A549 (cell line): ENCODE measurements around the gene MEGF10. TPM values are rescaled to one million over a fixed set of nuclear protein-coding genes. Genes with fewer than 3 reads are reported as not detected.
"Not testable (repeated sequence)": the region's sequence is repeated elsewhere in the genome, so short reads cannot be mapped to it uniquely, and the experiment has no call there.

Source experiments
- ATAC-seq, 2 experiments: fragments of 200-7000 bp in 1 of 2; fragments of >200 bp in 1 of 2; cut with Nextera tagmentation in 1 of 2; cut with Tn5 transposase in 1 of 2; 3 replicates each; pipeline versions ENCODE4 v1.8.0 to v1.9.1; 2018 to 2020; ENCODE audit warnings: mild to moderate bottlenecking in 1 of 2, moderate library complexity in 1 of 2
- CTCF ChIA-PET: fragments of 300-600 bp; sonication (Branson Sonifier 250); formaldehyde crosslinking; extraction: SDS; loops from one replicate; lab custom pipeline; 2021; ENCODE audit warnings: antibody characterized with exemption, inconsistent platforms; lab: Yijun Ruan, JAX
- POLR2A ChIA-PET: fragments of 350-600 bp; formaldehyde crosslinking; extraction: SDS; loops from one replicate; lab custom pipeline; 2021; ENCODE audit warnings: antibody characterized with exemption, inconsistent platforms; lab: Yijun Ruan, JAX
- DNase-seq, 2 experiments: peaks; one replicate each; pipeline versions ENCODE4 v3.0.0 to v3.0.0-alpha.2; 2011 to 2016; ENCODE audit warnings: low read depth in 1 of 2, low spot score in 1 of 2
- FAIRE-seq: peaks from 2 replicates; lab custom pipeline; 2011; peaks lifted over from hg19 to GRCh38; lab: Jason Lieb, UNC
- H3K27ac ChIP-seq, 2 experiments: fragments of >200 bp; sonication (Bioruptor Twin); formaldehyde crosslinking; 3 replicates each; pipeline ENCODE4 v1.5.1; 2016 to 2017
- H3K4me1 ChIP-seq: fragments of >200 bp; sonication (Bioruptor Twin); formaldehyde crosslinking; 3 replicates; pipeline ENCODE4 v1.6.1; 2016
- H3K4me2 ChIP-seq: fragments of >200 bp; sonication (Bioruptor Twin); formaldehyde crosslinking; 3 replicates; pipeline ENCODE4 v1.6.1; 2016
- H3K4me3 ChIP-seq: fragments of >200 bp; sonication (Bioruptor Twin); formaldehyde crosslinking; 3 replicates; pipeline ENCODE4 v1.5.1; 2016
- H3K9me3 ChIP-seq: fragments of >200 bp; sonication (Bioruptor Twin); formaldehyde crosslinking; 3 replicates; pipeline ENCODE4 v1.6.1; 2016
- BHLHE40 ChIP-seq: IDR thresholded peaks from 2 replicates; pipeline ENCODE4 v1.6.1; 2012; ENCODE audit warnings: low read depth, low read length, inconsistent platforms
- CBX8 ChIP-seq: fragments of 200-600 bp; sonication (generic); IDR thresholded peaks from 2 replicates; pipeline ENCODE4 v1.6.1; 2016
- CHD4 ChIP-seq: fragments of 200-600 bp; sonication (generic); IDR thresholded peaks from 2 replicates; pipeline ENCODE4 v1.6.1; 2016; ENCODE audit warnings: antibody characterized with exemption, mild to moderate bottlenecking, borderline replicate concordance
- EP300 ChIP-seq, 2 experiments: fragments of >200 bp; sonication (Bioruptor Twin); formaldehyde crosslinking; IDR thresholded peaks; 2 replicates in 1 of 2; 3 replicates in 1 of 2; pipeline ENCODE4 v1.6.1; 2016 to 2017
- HES2 ChIP-seq: fragments of >200 bp; sonication (Bioruptor Twin); formaldehyde crosslinking; IDR thresholded peaks from 2 replicates; pipeline ENCODE4 v1.6.1; 2016
- JUNB ChIP-seq: fragments of >200 bp; sonication (Bioruptor Twin); formaldehyde crosslinking; IDR thresholded peaks from 2 replicates; pipeline ENCODE4 v1.6.1; 2016
- KDM1A ChIP-seq: fragments of 200-600 bp; sonication (generic); IDR thresholded peaks from 2 replicates; pipeline ENCODE4 v1.6.1; 2016; ENCODE audit warnings: low read depth, mild to moderate bottlenecking
- MAFK ChIP-seq: fragments of 450-650 bp; IDR thresholded peaks from 2 replicates; pipeline ENCODE4 v1.6.1; 2014; ENCODE audit not compliant: partially characterized antibody
- MYC ChIP-seq: IDR thresholded peaks from 2 replicates; pipeline ENCODE4 v1.6.1; 2012; ENCODE audit warnings: mild to moderate bottlenecking, inconsistent platforms, low read length, improper control_type of control experiment, borderline replicate concordance
- NPAS2 ChIP-seq: fragments of 250-450 bp; sonication (Bioruptor Pico); IDR thresholded peaks from 2 replicates; pipeline ENCODE4 v1.8.0; 2022; ENCODE audit warnings: mild to moderate bottlenecking, moderate library complexity, borderline replicate concordance
- PHF8 ChIP-seq: fragments of 200-600 bp; sonication (generic); IDR thresholded peaks from 2 replicates; pipeline ENCODE4 v1.6.1; 2016; ENCODE audit warnings: low read depth, mild to moderate bottlenecking, antibody characterized with exemption, moderate library complexity, borderline replicate concordance
- POLR2AphosphoS2 ChIP-seq: conservative IDR thresholded peaks from 2 replicates; pipeline ENCODE4 v1.6.1; 2012; ENCODE audit warnings: low read length, improper control_type of control experiment, inconsistent platforms
- RAD21 ChIP-seq, 2 experiments: fragments of >200 bp in 1 of 2; sonication (Bioruptor Twin) in 1 of 2; formaldehyde crosslinking in 1 of 2; IDR thresholded peaks in 1 of 2; conservative IDR thresholded peaks in 1 of 2; 2 replicates in 1 of 2; 3 replicates in 1 of 2; pipeline ENCODE4 v1.6.1; 2012 to 2018; ENCODE audit warnings: inconsistent platforms in 1 of 2
- RARB ChIP-seq: fragments of 250-450 bp; sonication (Bioruptor Pico); IDR thresholded peaks from 2 replicates; pipeline ENCODE4 v1.8.0; 2021; ENCODE audit warnings: mild to moderate bottlenecking, moderate library complexity
- RNF2 ChIP-seq: fragments of 200-600 bp; sonication (generic); IDR thresholded peaks from 2 replicates; pipeline ENCODE4 v1.6.1; 2016; ENCODE audit warnings: low read depth, mild to moderate bottlenecking, antibody characterized with exemption, moderate library complexity, borderline replicate concordance
- SMC3 ChIP-seq: fragments of >200 bp; sonication (Bioruptor Twin); formaldehyde crosslinking; IDR thresholded peaks from 3 replicates; pipeline ENCODE4 v1.6.1; 2018; ENCODE audit warnings: inconsistent platforms
- TFCP2L1 ChIP-seq: fragments of 250-450 bp; sonication (Bioruptor Pico); IDR thresholded peaks from 2 replicates; pipeline ENCODE4 v1.5.0; 2021; ENCODE audit warnings: mild to moderate bottlenecking
- ZNF302 ChIP-seq: fragments of 250-450 bp; sonication (Bioruptor Pico); IDR thresholded peaks from 2 replicates; pipeline ENCODE4 v1.9.0; 2021; ENCODE audit warnings: inconsistent platforms, mild to moderate bottlenecking, moderate library complexity
- ZSCAN20 ChIP-seq: fragments of 250-450 bp; sonication (Bioruptor Pico); IDR thresholded peaks from 2 replicates; pipeline ENCODE4 v1.8.0; 2022; ENCODE audit warnings: mild to moderate bottlenecking, moderate library complexity
- WGBS: methylation state at CpG from one replicate; pipeline ENCODE4 v1.1.6; 2017; ENCODE audit errors: missing lambda C conversion rate; 5-methylcytosine and 5-hydroxymethylcytosine counted together
- polyA plus RNA-seq, 4 experiments: library from polyadenylated mRNA; depleted of rRNA in 3 of 4; stranded (reverse); fragments of >200 nt; fragmentation: RNase III in 1 of 4; extraction: RNeasy Plus Mini Kit Qiagen cat#74134 plus additional on column Dnase treatment in 1 of 4; gene quantifications; 2 replicates in 3 of 4; 3 replicates in 1 of 4; pipeline ENCODE4 v1.2.3, GENCODE V29; 2011 to 2017
- TF ChIP-seq, protein P1 (sequence below): fragments of >200 bp; sonication (Bioruptor Twin); formaldehyde crosslinking; IDR thresholded peaks from 3 replicates; pipeline ENCODE4 v1.5.1; 2016

Gene MEGF10
- polyA plus RNA-seq, 2 of the 4 experiments (the other 2 are of a cell fraction) = 0.01 TPM; not detected in 1

- Histone ChIP-seq H3K4me2 (no peak overlapping the region), H3K27ac (no peak overlapping the region), H3K9me3 (no peaks in the 10 kb centered on the region), H3K4me3 (no peak overlapping the region), H3K4me1 (no peaks in the 10 kb centered on the region)
- no peak for DNase-seq
- ChIA-PET POLR2A (no interaction called here), CTCF (no interaction called here)
- no peak for FAIRE-seq
- no peak for TF ChIP-seq PHF8
- 31% methylated on average over 3 of the region's 3 CpGs for WGBS
- no peak for ATAC-seq
These were observed 29.9 kb upstream of the MEGF10 start for GRCh38 chr5:127260686-127261085.

- POLR2A ChIA-PET, H3K27ac ChIP-seq, H3K4me2 ChIP-seq, ATAC-seq, FAIRE-seq, H3K9me3 ChIP-seq, H3K4me3 ChIP-seq, DNase-seq, CTCF ChIA-PET, H3K4me1 ChIP-seq: not testable (repeated sequence)
- WGBS = 85% methylated on average over 1 of the region's 1 CpG
These were observed 25.1 kb upstream of the MEGF10 start for GRCh38 chr5:127265473-127265872.

- H3K27ac ChIP-seq, H3K4me3 ChIP-seq, POLR2A ChIA-PET, H3K4me1 ChIP-seq, ATAC-seq, H3K9me3 ChIP-seq, H3K4me2 ChIP-seq, DNase-seq, FAIRE-seq: not testable (repeated sequence)
- 19% methylated on average over 9 of the region's 9 CpGs for WGBS
- CTCF ChIA-PET = interaction anchor here (1.6 kb wide), 1 partner anchor 32 kb away, joined by 3 read pairs; no protein-coding TSS in a partner anchor
These were observed 22.3 kb upstream of the MEGF10 start for GRCh38 chr5:127268342-127268741.

DNA sequence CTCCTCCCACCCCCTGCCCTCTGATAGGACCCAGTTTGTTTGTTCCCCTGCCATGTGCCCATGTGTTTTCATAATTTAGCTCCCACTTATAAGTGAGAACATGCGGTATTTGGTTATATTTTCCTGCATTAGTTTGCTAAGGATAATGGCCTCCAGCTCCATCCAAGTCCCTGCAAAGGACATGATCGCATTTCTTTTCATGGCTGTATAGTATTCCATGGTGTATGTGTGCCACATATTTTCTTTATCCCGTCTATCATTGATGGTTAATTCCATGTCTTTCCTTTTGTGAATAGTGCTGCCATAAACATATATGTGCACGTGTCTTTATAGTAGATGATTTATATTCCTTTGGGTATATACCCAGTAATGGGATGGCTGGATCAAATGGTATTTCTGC lies 19.9 kb upstream of the MEGF10 start:
- CTCF ChIA-PET, H3K27ac ChIP-seq, H3K4me2 ChIP-seq, H3K4me3 ChIP-seq, FAIRE-seq, DNase-seq, POLR2A ChIA-PET, ATAC-seq, H3K4me1 ChIP-seq, H3K9me3 ChIP-seq: not testable (repeated sequence)
- WGBS = 7% methylated on average over 4 of the region's 4 CpGs

- CTCF ChIA-PET = no interaction called here
- no peak for DNase-seq
- TF ChIP-seq NPAS2 (CRISPR knock-in tag) (no peak), RNF2 (no peak), RAD21 (conservative IDR thresholded peaks at IDR 0.05 in 1 of 2, IDR thresholded peaks at IDR 0.05 in 1 of 2) (no peak), BHLHE40 (no peak), CHD4 (no peak), POLR2AphosphoS2 (no peak), ZSCAN20 (no peak), MAFK (no peak), RARB (CRISPR knock-in tag) (no peak), KDM1A (no peak), MYC (no peak), ZNF302 (no peak), TFCP2L1 (no peak), PHF8 (no peak), HES2 (no peak), JUNB (no peak), EP300 (IDR thresholded peaks at IDR 0.05) (no peak), SMC3 (no peak), CBX8 (no peak)
- TF ChIP-seq, protein P1, sequence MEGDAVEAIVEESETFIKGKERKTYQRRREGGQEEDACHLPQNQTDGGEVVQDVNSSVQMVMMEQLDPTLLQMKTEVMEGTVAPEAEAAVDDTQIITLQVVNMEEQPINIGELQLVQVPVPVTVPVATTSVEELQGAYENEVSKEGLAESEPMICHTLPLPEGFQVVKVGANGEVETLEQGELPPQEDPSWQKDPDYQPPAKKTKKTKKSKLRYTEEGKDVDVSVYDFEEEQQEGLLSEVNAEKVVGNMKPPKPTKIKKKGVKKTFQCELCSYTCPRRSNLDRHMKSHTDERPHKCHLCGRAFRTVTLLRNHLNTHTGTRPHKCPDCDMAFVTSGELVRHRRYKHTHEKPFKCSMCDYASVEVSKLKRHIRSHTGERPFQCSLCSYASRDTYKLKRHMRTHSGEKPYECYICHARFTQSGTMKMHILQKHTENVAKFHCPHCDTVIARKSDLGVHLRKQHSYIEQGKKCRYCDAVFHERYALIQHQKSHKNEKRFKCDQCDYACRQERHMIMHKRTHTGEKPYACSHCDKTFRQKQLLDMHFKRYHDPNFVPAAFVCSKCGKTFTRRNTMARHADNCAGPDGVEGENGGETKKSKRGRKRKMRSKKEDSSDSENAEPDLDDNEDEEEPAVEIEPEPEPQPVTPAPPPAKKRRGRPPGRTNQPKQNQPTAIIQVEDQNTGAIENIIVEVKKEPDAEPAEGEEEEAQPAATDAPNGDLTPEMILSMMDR = no peak
- TF ChIP-seq, all 56 proteins: peak for 0
- ATAC-seq (no peak), FAIRE-seq (no peak)
- Histone ChIP-seq H3K27ac (no peak overlapping the region), H3K9me3 (peaks cover 9% of the 10 kb centered on the region; the same call in 1 of the 3 replicates), H3K4me3 (no peak overlapping the region), H3K4me2 (no peak overlapping the region), H3K4me1 (no peaks in the 10 kb centered on the region)
- WGBS = 0% methylated on average over 2 of the region's 2 CpGs
- POLR2A ChIA-PET = no interaction called here
These were observed 14.9 kb upstream of the MEGF10 start for GRCh38 chr5:127275641-127276193.
